HEK293T (cell line): ENCODE measurements around the gene GLG1.

Experiments used
- CTCF ChIA-PET: fragments of 350-600 bp; formaldehyde crosslinking; extraction: SDS; loops from one replicate; lab custom pipeline; 2021; ENCODE audit warnings: antibody characterized with exemption, inconsistent platforms; lab: Yijun Ruan, JAX
- POLR2A ChIA-PET: fragments of 350-600 bp; formaldehyde crosslinking; extraction: SDS; loops from one replicate; lab custom pipeline; 2020; ENCODE audit warnings: antibody characterized with exemption, inconsistent platforms; lab: Yijun Ruan, JAX
- DNase-seq: peaks from one replicate; pipeline ENCODE4 v3.0.0; 2012; ENCODE audit warnings: mixed read lengths; ENCODE audit errors: extremely low spot score
- ARNT ChIP-seq: fragments of 450-650 bp; IDR thresholded peaks from 2 replicates; pipeline ENCODE4 v1.6.1; 2017; ENCODE audit warnings: mild to moderate bottlenecking
- BHLHE40 ChIP-seq: fragments of 450-650 bp; IDR thresholded peaks from 2 replicates; pipeline ENCODE4 v1.6.1; 2016; ENCODE audit warnings: mild to moderate bottlenecking, moderate library complexity, borderline replicate concordance
- CTBP1 ChIP-seq: fragments of 450-650 bp; IDR thresholded peaks from 2 replicates; pipeline ENCODE4 v1.6.1; 2016; ENCODE audit warnings: borderline replicate concordance
- ELF4 ChIP-seq: fragments of 450-650 bp; IDR thresholded peaks from 2 replicates; pipeline ENCODE4 v1.6.1; 2017; ENCODE audit warnings: antibody characterized with exemption
- FOXA1 ChIP-seq: fragments of 450-650 bp; IDR thresholded peaks from 2 replicates; pipeline ENCODE4 v1.6.1; 2016; ENCODE audit warnings: mild to moderate bottlenecking
- FOXK2 ChIP-seq: fragments of 450-650 bp; IDR thresholded peaks from 2 replicates; pipeline ENCODE4 v1.6.1; 2016; ENCODE audit warnings: mild to moderate bottlenecking
- FOXM1 ChIP-seq: fragments of 450-650 bp; IDR thresholded peaks from 2 replicates; pipeline ENCODE4 v1.6.1; 2017; ENCODE audit warnings: mild to moderate bottlenecking, borderline replicate concordance
- HDGF ChIP-seq: fragments of 450-650 bp; IDR thresholded peaks from 2 replicates; pipeline ENCODE4 v1.6.1; 2017; ENCODE audit warnings: antibody characterized with exemption, borderline replicate concordance
- L3MBTL2 ChIP-seq: fragments of 450-650 bp; conservative IDR thresholded peaks from 2 replicates; pipeline ENCODE4 v1.6.1; 2016; ENCODE audit warnings: mild to moderate bottlenecking
- LEF1 ChIP-seq: fragments of 450-650 bp; IDR thresholded peaks from 2 replicates; pipeline ENCODE4 v1.6.1; 2017; ENCODE audit warnings: mild to moderate bottlenecking, borderline replicate concordance
- NFRKB ChIP-seq: fragments of 450-650 bp; IDR thresholded peaks from 2 replicates; pipeline ENCODE4 v1.6.1; 2016; ENCODE audit warnings: mild to moderate bottlenecking, moderate library complexity
- PKNOX1 ChIP-seq: fragments of 450-650 bp; IDR thresholded peaks from 2 replicates; pipeline ENCODE4 v1.6.1; 2016
- SP1 ChIP-seq: fragments of 450-650 bp; IDR thresholded peaks from 2 replicates; pipeline ENCODE4 v1.6.1; 2017
- SUZ12 ChIP-seq: fragments of 450-650 bp; IDR thresholded peaks from 2 replicates; pipeline ENCODE4 v1.6.1; 2016; ENCODE audit warnings: mild to moderate bottlenecking
- TARDBP ChIP-seq: fragments of 450-650 bp; IDR thresholded peaks from 2 replicates; pipeline ENCODE4 v1.6.1; 2016
- ZNF384 ChIP-seq: fragments of 450-650 bp; IDR thresholded peaks from 2 replicates; pipeline ENCODE4 v1.6.1; 2016

GLG1 gene

GRCh38 chr16:74501484-74502478 is 105.1 kb downstream of the GLG1 start:
- TF ChIP-seq ELF4 (no peak), FOXM1 (no peak), SP1 (no peak), ARNT (no peak), NFRKB (no peak), SUZ12 (no peak)
- CTCF ChIA-PET, result interaction anchor here (0.5 kb wide), 1 partner anchor 8 kb away, joined by 4 read pairs; no protein-coding TSS in a partner anchor
- no peak for DNase-seq
- POLR2A ChIA-PET, result no interaction called here

- no peak for DNase-seq
- POLR2A ChIA-PET, result no interaction called here
- no peak for TF ChIP-seq SP1
- TF ChIP-seq TARDBP, result no peak
- no peak for TF ChIP-seq FOXA1
- TF ChIP-seq FOXK2, result no peak
- TF ChIP-seq ELF4, result no peak
- no peak for TF ChIP-seq BHLHE40
- no peak for TF ChIP-seq CTBP1
- no peak for TF ChIP-seq SUZ12
- no peak for TF ChIP-seq LEF1
- TF ChIP-seq ARNT, result no peak
- TF ChIP-seq PKNOX1, result no peak
- no peak for TF ChIP-seq L3MBTL2
- no peak for TF ChIP-seq ZNF384
- no peak for TF ChIP-seq HDGF
- CTCF ChIA-PET, result no interaction called here
Observed at GRCh38 chr16:74500907-74501306, 106.0 kb downstream of the GLG1 start.

- TF ChIP-seq SUZ12, result no peak
- no peak for TF ChIP-seq CTBP1
- no peak for TF ChIP-seq NFRKB
- ChIA-PET CTCF (interaction anchor here (0.7 kb wide), 1 partner anchor 93 kb away, joined by 3 read pairs; no protein-coding TSS in a partner anchor), POLR2A (no interaction called here)
- DNase-seq, result no peak
Observed at GRCh38 chr16:74499114-74499513, 107.8 kb downstream of the GLG1 start.

- DNase-seq, result no peak
- ChIA-PET POLR2A (no interaction called here), CTCF (no interaction called here)
- TF ChIP-seq FOXA1 (no peak), FOXK2 (no peak)
Observed at GRCh38 chr16:74497761-74498160, 109.2 kb downstream of the GLG1 start.

GRCh38 chr16:74496054-74496453 is 110.9 kb downstream of the GLG1 start:
- no peak for DNase-seq
- CTCF ChIA-PET, result no interaction called here
- POLR2A ChIA-PET, result no interaction called here
- no peak for TF ChIP-seq NFRKB
- no peak for TF ChIP-seq ZNF384

- TF ChIP-seq FOXA1 (no peak), FOXM1 (no peak), BHLHE40 (no peak), SUZ12 (no peak), NFRKB (no peak), FOXK2 (no peak), PKNOX1 (no peak), ELF4 (no peak), ARNT (no peak), HDGF (no peak), L3MBTL2 (no peak), TARDBP (no peak), ZNF384 (no peak), SP1 (no peak), CTBP1 (no peak), LEF1 (no peak)
- CTCF ChIA-PET, result no interaction called here
- POLR2A ChIA-PET, result no interaction called here
- no peak for DNase-seq
Observed at GRCh38 chr16:74492976-74493375, 113.9 kb downstream of the GLG1 start.

GRCh38 chr16:74487634-74488495 is 119.0 kb downstream of the GLG1 start:
- ChIA-PET CTCF (interaction anchor here (0.6 kb wide), 1 partner anchor 20 kb away, joined by 6 read pairs; no protein-coding TSS in a partner anchor), POLR2A (interaction anchor here (1.3 kb wide), 1 partner anchor 119 kb away, joined by 3 read pairs; the partner anchor contains the start of gene GLG1)
- TF ChIP-seq SUZ12 (no peak), PKNOX1 (peak; percentile 77)
- DNase-seq, result peak; percentile 18
